Upper lobe of left lung (tissue), 6 donors: ENCODE data around the gene ATP6V0E1. TPM values are rescaled to one million over a fixed set of nuclear protein-coding genes. Genes with fewer than 3 reads are reported as not detected.

Experiments used
- ATAC-seq, 2 donors: fragments of 200-7000 bp; cut with Tn5 transposase; one replicate each; pipeline ENCODE4 v1.9.1; 2022; ENCODE audit warnings: mild to moderate bottlenecking in 2 of 2, moderate library complexity in 2 of 2; ENCODE audit not compliant: low FRiP score in 2 of 2
- DNase-seq, 2 donors: peaks; one replicate each; pipeline ENCODE4 v3.0.0-alpha.2; 2019 to 2020
- H3K27ac ChIP-seq, 4 donors: fragments of 200-600 bp; sonication (generic); one replicate each; pipeline ENCODE4 v1.5.1; 2016 to 2019
- H3K27me3 ChIP-seq, 4 donors: fragments of 200-600 bp; sonication (generic); one replicate each; pipeline ENCODE4 v1.5.1; 2017 to 2019
- H3K36me3 ChIP-seq, 4 donors: fragments of 200-600 bp; sonication (generic); one replicate each; pipeline ENCODE4 v1.5.1; 2016 to 2019
- H3K4me1 ChIP-seq, 4 donors: fragments of 200-600 bp; sonication (generic); one replicate each; pipeline ENCODE4 v1.5.1; 2018 to 2019
- H3K4me3 ChIP-seq, 4 donors: fragments of 200-600 bp; sonication (generic); one replicate each; pipeline ENCODE4 v1.5.1; 2017 to 2019; ENCODE audit warnings: mild to moderate bottlenecking in 2 of 4, moderate library complexity in 1 of 4
- H3K9me3 ChIP-seq, 4 donors: fragments of 200-600 bp; sonication (generic); one replicate each; pipeline ENCODE4 v1.5.1; 2018 to 2019
- EP300 ChIP-seq, 4 donors: sonication (generic); formaldehyde crosslinking; IDR thresholded peaks; one replicate each; pipeline ENCODE4 v1.5.1; 2017; ENCODE audit warnings: antibody characterized with exemption in 4 of 4, control low read depth in 2 of 4
- POLR2A ChIP-seq, 4 donors: fragments of 450-650 bp; IDR thresholded peaks; one replicate each; pipeline ENCODE4 v1.5.1; 2016 to 2017; ENCODE audit warnings: antibody characterized with exemption in 4 of 4, mild to moderate bottlenecking in 2 of 4
- POLR2AphosphoS5 ChIP-seq, 2 donors: sonication (generic); formaldehyde crosslinking; IDR thresholded peaks; one replicate each; pipeline ENCODE4 v1.5.1; 2017; ENCODE audit warnings: antibody characterized with exemption in 2 of 2
- WGBS, 2 donors: methylation state at CpG; one replicate each; pipeline ENCODE4 v1.1.5; 2017 to 2018; 5-methylcytosine and 5-hydroxymethylcytosine counted together
- total RNA-seq, 6 donors: library from RNA; depleted of rRNA in 4 of 6; stranded (reverse); fragments of >200 nt in 4 of 6; gene quantifications; one replicate each; pipeline versions ENCODE4 v1.1.0 to v1.2.1, GENCODE V29; 2016 to 2021
- TF ChIP-seq, protein P1 (sequence below), 6 experiments: fragments of 450-650 bp in 4 of 6; fragments of 200-600 bp in 2 of 6; sonication (generic) in 2 of 6; IDR thresholded peaks; one replicate each; pipeline ENCODE4 v1.5.1; 2016 to 2019; ENCODE audit warnings: antibody characterized with exemption in 6 of 6
- donor health status: DM: no; HTN: no; CAD: no; lungs with moderate emphysema.
- donor health status: DM: no; HTN: yes; CAD: no; lungs with severe emphysema.

Gene ATP6V0E1
- total RNA-seq, 6 donors from 2014 or later = 58.7 to 317 (median 198) TPM

DNA sequence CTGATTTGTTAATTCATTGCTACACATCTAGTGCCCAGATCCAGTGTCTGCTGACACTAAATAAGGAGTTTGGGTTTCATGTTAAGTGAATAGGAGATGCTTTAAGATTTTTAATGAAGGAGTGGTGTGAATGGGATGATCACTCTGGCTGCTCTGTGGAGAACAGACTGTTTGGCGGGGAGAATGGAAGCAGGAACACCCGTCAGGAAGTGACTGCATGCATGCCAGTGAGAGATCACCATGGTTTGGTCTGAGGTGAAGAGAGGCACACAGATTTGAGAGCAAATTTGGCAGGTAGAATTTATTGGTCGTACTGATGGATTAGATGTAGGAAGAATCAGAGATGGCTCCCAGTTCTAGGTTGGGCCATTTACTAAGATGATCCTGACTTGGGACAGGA is 19.8 kb downstream of the ATP6V0E1 start:
- Histone ChIP-seq H3K4me3 (no peak overlapping the region), H3K9me3 (no peaks in the 10 kb centered on the region), H3K27me3 (no peaks in the 10 kb centered on the region), H3K36me3 (peaks cover 0 to 10% (median 0%) of the 10 kb centered on the region in 4 donors), H3K27ac (no peak overlapping the region), H3K4me1 (peaks cover 25 to 52% (median 43%) of the 10 kb centered on the region in 4 donors)
- WGBS, 2 donors = 65 to 71% methylated on average over 3 of the region's 3 CpGs
- ATAC-seq (no peak), DNase-seq (no peak)
- TF ChIP-seq POLR2AphosphoS5 (IDR thresholded peaks at IDR 0.05) = no peak
- TF ChIP-seq, protein P1, sequence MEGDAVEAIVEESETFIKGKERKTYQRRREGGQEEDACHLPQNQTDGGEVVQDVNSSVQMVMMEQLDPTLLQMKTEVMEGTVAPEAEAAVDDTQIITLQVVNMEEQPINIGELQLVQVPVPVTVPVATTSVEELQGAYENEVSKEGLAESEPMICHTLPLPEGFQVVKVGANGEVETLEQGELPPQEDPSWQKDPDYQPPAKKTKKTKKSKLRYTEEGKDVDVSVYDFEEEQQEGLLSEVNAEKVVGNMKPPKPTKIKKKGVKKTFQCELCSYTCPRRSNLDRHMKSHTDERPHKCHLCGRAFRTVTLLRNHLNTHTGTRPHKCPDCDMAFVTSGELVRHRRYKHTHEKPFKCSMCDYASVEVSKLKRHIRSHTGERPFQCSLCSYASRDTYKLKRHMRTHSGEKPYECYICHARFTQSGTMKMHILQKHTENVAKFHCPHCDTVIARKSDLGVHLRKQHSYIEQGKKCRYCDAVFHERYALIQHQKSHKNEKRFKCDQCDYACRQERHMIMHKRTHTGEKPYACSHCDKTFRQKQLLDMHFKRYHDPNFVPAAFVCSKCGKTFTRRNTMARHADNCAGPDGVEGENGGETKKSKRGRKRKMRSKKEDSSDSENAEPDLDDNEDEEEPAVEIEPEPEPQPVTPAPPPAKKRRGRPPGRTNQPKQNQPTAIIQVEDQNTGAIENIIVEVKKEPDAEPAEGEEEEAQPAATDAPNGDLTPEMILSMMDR (IDR thresholded peaks at IDR 0.05) = no peak

DNA sequence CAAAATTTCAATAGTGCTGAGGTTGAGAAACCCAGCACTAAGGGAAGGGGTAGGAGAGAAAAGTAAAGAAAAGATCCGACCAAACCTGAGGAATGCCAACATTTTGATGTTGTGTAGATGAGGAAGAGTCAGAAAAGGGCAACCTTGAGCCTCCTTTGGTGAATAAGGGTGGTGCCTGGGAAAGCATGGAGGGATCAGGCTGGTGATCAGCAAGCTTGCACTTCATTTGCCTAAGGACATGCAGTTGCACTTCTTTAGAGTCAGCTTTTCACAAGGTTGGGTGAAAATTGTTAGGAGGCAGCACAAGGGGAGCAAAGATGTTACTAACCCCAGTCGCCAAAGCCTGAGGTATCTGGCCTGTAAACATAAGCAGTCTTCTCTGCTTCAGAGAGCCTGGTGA is 20.4 kb downstream of the ATP6V0E1 start:
- H3K4me1 ChIP-seq = peaks cover 27 to 50% (median 40%) of the 10 kb centered on the region in 4 donors

GRCh38 chr5:173004447-173004846 is 20.9 kb downstream of the ATP6V0E1 start:
- no peak for DNase-seq
- TF ChIP-seq POLR2A (IDR thresholded peaks at IDR 0.05) (no peak), POLR2AphosphoS5 (IDR thresholded peaks at IDR 0.05) (no peak), EP300 (IDR thresholded peaks at IDR 0.05) (no peak)
- TF ChIP-seq, protein P1 (IDR thresholded peaks at IDR 0.05) = no peak
- 93% methylated on average over 5 of the region's 5 CpGs for WGBS, 2 donors
- ATAC-seq = no peak
- H3K4me1 ChIP-seq = peaks cover 23 to 47% (median 36%) of the 10 kb centered on the region in 4 donors
- no peaks in the 10 kb centered on the region for H3K9me3 ChIP-seq
- no peak overlapping the region for H3K27ac ChIP-seq
- H3K27me3 ChIP-seq = no peaks in the 10 kb centered on the region
- peaks cover 0 to under 1% (median 0%) of the 10 kb centered on the region in 4 donors for H3K36me3 ChIP-seq
- no peak overlapping the region for H3K4me3 ChIP-seq

More for the DNA sequence above, 20.4 kb downstream of the ATP6V0E1 start:
- Histone ChIP-seq H3K27me3 (no peaks in the 10 kb centered on the region), H3K9me3 (no peaks in the 10 kb centered on the region), H3K36me3 (peaks cover 0 to 4% (median 0%) of the 10 kb centered on the region in 4 donors), H3K27ac (no peak overlapping the region), H3K4me3 (no peak overlapping the region)
- DNase-seq (no peak), ATAC-seq (no peak)
- TF ChIP-seq, protein P1 (IDR thresholded peaks at IDR 0.05) = no peak
- WGBS, 2 donors = 73 to 76% methylated on average over 2 of the region's 2 CpGs

DNA sequence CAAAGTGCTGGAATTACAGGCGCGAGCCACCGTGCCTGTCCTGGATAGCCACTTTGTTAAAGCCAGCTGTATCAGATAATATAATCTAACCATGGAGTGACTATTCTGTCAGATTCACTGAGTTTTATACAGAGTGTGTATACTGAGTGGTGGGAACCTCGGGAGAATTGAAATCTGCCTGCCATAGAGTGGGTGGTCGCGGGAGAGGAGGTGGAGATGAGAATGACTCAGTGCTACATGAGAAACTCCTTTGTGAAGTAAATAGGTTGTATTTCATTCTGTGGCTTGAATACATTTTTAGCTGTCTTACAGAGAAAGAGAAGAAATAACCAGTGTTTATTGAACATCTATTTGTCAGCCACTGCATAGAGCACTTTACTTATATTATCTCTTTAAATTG is 26.4 kb downstream of the ATP6V0E1 start:
- no peak for DNase-seq
- no peak for ATAC-seq
- no peaks in the 10 kb centered on the region for H3K36me3 ChIP-seq
- 89 to 95% methylated on average over 6 of the region's 6 CpGs for whole genome bisulfite sequencing, 2 donors
- peaks cover 46 to 71% (median 55%) of the 10 kb centered on the region in 4 donors for H3K4me1 ChIP-seq
- no peaks in the 10 kb centered on the region for H3K27me3 ChIP-seq
- TF ChIP-seq, protein P1 (IDR thresholded peaks at IDR 0.05) = no peak
- TF ChIP-seq POLR2AphosphoS5 (IDR thresholded peaks at IDR 0.05) = no peak
- TF ChIP-seq POLR2A (IDR thresholded peaks at IDR 0.05) = no peak
- TF ChIP-seq EP300 (IDR thresholded peaks at IDR 0.05) = no peak
- H3K27ac ChIP-seq = peak overlapping the region in 2 of 4 donors; percentile 78 to 83
- H3K4me3 ChIP-seq = no peak overlapping the region
- no peaks in the 10 kb centered on the region for H3K9me3 ChIP-seq
